IPS DF 19.7 (cell line): ENCODE measurements around the gene ELMO1.

Source experiments
- DNase-seq: peaks from one replicate; pipeline ENCODE4 v3.0.0-alpha.2; 2013; ENCODE audit warnings: low read depth, low spot score

The ELMO1 gene

GRCh38 chr7:37102518-37103137, 346.0 kb downstream of the ELMO1 start:
- no peak for DNase-seq

DNA sequence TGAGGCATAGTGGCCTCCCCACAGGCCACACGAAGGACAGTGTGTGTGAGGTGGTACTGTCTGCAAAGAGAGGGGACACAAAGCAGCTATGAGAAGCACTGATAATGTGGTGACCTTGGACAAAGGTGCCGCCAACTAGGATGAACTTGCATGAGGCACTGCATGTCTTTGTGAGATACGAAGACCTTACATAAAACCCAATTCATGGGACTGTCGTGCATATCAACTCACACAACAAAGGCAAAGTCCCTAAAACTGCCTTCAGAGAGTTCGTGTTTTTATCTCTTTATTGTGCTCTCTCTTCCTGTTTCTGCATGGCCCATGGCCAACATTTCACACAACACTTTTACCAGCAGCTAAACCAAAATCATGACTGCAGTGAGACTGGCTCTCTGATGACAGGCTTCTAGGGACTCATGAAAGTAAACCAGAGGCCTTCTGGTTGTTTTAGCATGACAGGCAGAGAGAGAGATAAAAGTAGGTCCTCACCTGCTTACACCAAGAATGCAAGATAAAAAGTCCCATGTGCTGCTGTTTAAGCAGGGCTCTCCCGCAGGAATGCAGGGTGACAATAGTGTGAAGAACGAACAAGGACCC, 347.8 kb downstream of the ELMO1 start:
- no peak for DNase-seq

- DNase-seq, result no peak
Observed at GRCh38 chr7:37098762-37099161, 349.9 kb downstream of the ELMO1 start.

GRCh38 chr7:37097983-37098382, 350.7 kb downstream of the ELMO1 start:
- no peak for DNase-seq

DNA sequence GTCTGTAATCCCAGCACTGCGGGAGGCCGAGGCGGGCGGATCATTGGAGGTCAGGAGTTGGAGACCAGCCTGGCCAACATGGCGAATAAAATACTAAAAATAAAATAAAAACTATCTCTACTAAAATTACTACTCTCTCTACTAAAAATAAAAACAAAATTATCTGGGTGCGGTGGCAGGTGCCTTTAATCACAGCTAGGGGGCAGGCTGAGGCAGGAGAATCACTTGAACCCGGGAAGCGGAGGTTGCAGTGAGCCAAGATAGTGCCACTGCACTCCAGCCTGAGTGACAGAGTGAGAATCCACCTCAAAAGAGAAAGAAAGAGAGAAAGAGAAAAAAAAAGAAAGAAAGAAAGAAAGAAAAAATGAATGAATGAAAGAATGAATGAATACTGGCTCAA, 351.4 kb downstream of the ELMO1 start:
- DNase-seq, result no peak

- DNase-seq, result no peak
Observed at GRCh38 chr7:37096341-37096740, 352.3 kb downstream of the ELMO1 start.

DNA sequence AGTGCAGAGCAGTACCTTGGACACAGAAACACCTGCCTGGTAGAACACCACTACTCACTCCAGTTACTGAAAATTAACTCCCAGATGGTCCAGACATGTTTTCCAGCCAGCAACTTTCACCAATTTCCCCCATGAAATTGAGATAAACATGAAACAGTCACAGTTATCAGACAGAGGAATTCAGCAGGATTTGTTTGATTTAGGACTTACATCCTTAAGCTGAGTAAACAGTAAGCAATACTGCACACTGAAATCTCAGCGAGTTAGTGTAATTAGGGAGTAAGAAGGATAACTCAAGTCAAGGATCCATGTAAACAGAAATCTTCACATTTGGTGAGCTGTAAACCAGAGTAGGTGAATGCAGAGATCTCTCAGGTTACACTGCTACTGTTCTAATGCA, 353.5 kb downstream of the ELMO1 start:
- no peak for DNase-seq

DNA sequence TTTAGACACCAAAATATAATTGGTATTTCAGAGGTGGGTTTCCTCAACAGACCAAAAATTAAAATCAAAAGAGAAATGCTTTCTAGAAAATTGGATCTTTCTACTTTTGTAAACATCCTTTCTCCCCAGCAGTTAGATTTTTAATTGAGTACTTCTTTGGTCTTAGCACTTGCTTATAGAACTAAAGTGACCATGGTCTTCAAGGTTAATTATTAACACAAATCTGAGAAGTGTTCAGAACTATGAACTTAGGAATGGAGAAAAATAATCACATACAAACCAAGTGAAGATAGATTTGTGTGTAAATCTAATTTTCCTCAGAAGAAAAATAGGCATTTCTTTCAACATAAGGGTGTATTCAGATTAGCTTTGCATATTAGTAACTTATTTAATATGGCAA, 355.4 kb downstream of the ELMO1 start:
- DNase-seq, result no peak

GRCh38 chr7:37092548-37092947, 356.1 kb downstream of the ELMO1 start:
- no peak for DNase-seq

- DNase-seq, result no peak
Observed at GRCh38 chr7:37089972-37090371, 358.7 kb downstream of the ELMO1 start.

- no peak for DNase-seq
Observed at GRCh38 chr7:37085600-37085999, 363.1 kb downstream of the ELMO1 start.

DNA sequence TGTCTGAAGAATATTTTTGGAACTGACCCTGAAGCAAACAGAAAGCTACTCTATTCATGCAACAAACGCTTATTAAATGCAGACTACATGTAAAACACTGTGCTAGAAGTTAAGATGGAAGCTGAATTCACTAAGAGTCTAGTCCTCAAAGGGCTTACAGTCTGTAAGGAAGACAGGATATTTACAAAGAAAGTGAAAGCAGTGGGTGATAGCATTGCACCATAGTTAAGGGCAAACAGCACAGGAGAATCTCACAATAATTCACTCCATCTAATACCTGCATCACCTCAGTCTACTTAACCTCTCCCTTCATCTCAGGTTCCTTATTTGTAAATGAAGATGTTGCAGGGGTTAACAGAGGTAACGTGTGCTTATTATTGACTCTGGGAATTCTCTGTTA, 364.4 kb downstream of the ELMO1 start:
- DNase-seq, result no peak

- DNase-seq, result no peak
Observed at GRCh38 chr7:37083311-37084096, 365.2 kb downstream of the ELMO1 start.

- no peak for DNase-seq
Observed at GRCh38 chr7:37081436-37081835, 367.2 kb downstream of the ELMO1 start.

DNA sequence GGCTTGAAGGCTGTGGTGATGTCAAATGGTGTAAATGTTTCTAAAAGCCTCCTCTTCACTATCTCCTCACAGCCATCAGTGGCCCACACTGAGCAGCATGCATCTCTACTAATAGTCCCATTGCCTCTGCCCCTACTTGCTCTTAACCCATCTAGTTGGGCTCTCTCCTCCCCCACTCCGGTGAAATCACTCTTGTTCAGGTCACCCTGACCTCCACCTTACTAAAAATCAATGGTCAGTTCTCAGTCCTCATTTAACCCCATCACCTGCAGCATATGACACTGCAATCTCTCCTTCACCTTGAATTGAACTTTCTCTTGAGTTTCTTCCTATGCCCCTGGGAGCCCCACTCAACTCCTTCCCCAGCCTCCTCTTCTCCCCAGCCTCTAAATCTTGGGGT, 369.2 kb downstream of the ELMO1 start:
- DNase-seq, result no peak

- DNase-seq, result no peak
Observed at GRCh38 chr7:37076668-37077067, 372.0 kb downstream of the ELMO1 start.

DNA sequence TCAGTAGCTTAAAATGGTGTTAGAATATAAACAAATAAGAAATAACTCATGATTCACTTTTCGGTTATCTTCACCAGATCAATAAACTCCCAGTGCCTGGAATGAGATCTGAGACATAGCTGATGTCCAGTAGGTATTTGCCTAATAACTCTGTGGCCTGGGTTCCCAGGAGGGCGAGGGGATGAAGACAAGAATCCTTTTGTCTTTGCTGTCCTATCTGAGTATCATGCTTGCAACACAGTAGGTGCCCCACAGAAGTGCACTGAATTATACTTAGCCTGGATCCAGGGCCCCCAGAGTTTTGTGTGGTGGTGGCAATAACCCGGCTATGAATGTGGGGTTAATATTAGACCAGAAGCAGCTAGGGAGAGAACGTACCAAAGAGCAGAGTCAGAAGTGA, 374.3 kb downstream of the ELMO1 start:
- DNase-seq, result no peak

DNA sequence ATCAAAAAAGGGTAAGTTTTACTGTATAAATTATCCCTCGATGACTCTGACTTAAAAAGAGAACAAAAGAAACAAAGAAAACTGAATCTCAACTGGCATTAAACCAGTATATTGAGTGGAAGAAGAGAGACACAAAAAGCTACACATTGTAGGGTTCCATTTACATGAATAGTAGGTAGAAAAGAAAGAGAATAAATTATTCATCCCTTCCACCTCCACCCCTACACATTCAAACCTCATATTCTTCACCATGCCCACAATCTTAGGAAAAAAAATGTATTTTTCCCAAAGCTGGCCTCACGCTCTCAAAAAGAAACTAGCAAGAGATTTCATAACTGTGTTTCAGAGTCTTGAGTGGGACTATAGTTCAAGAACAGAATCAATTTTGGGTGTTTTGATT, 377.5 kb downstream of the ELMO1 start:
- DNase-seq, result no peak

DNA sequence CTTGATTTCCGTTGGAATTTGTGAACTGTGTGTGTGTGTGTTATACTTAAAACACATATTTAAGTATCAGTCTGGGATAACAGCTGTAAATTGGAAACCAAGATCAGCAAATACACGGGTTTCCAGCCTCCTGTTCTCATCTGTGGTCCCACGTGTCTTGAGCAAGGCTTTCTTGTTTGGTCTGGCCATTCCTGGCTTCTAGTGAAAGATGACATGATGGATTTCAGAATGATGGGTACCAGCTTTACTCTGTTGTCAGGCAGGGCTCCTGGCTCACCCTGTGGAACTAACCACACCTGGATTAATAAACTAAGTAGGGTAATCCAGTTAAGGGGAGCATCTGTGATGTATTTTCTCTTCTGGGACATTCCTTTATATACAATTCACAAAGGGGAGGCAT, 378.2 kb downstream of the ELMO1 start:
- no peak for DNase-seq

DNA sequence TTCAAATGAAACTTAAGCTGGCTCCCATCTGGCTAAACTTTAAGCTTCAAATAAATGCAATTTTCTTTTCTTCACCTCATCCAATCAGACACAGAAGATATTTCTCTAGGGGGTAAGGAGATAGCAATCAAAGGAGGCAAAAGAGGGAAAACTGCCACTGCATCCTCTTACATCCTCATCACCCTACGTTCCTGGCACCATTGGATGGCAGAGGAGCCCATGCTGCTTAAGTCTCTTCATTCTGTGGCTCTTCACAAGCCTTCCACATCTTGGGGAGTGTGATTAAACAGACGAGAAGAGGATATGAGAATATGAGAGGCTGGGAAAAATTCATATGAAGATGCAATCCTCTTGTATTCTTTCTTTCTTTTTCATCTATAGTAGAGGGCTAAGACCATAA, 378.6 kb downstream of the ELMO1 start:
- no peak for DNase-seq

DNA sequence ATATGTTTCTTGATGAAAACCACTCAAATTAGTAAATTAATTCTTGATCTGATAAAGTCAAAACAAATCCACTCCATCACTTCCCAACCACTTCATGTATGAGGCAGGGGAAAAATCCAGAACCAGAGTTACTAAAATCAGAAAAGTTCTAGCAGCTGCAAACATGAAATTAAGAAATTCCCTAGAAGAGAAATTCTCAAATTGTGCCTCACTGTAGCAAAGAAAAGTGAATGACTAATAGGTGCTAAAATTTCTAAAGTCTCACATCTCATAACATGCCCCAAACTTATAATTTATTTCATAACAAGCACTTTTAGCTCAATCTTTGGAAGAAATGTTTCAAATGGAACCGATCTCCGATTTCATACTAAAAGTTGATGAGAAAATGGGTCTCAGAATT, 379.3 kb downstream of the ELMO1 start:
- DNase-seq, result no peak

DNA sequence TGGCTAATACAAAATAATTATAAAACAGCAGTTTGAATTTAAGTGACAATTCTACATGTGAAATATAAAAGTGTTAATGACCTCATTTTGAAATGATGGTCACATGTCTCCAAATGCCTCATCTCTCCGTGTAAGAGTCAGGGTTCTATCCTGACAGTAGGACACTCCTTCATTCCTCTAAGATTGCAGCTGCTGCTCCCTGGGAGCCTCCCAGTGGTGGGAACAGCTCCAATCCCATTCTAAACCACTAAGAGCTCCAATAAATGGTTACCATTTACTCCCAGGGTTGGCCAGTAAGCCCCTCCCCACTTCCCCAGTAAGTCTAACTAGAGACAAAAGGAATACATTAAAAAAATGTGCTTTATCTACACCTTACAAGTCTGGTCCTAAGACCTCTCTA, 379.8 kb downstream of the ELMO1 start:
- no peak for DNase-seq

DNA sequence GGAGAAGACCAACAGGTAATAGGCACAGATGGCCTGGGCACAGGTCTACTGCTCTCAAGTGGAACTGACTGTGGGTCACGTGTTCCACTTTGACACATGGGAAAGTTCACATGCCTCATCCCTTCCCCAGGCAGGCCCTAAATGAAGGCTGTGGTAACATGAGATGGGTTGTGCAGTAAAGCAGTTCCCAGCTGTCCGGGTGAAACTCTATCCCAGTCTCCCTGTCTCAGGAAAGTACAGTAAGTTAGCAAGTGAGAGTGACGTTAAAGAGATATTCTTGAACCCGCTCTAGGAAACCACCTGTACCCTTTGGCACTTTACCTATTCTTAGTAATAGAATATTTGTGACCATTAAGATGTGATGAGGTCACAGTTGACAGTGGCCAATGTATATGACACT, 380.6 kb downstream of the ELMO1 start:
- no peak for DNase-seq
